NT2/D1 (cell line): Measurements from ENCODE around the gene TMEM200C.

Source experiments
- SUZ12 ChIP-seq: IDR thresholded peaks from 2 replicates; pipeline ENCODE4 v1.6.1; 2011; ENCODE audit not compliant: insufficient read length, insufficient read depth; ENCODE audit errors: extremely low read depth
- YY1 ChIP-seq: IDR thresholded peaks from 2 replicates; pipeline ENCODE4 v1.6.1; 2011; ENCODE audit not compliant: insufficient read length, insufficient read depth
- ZNF274 ChIP-seq: IDR thresholded peaks from 2 replicates; pipeline ENCODE4 v1.6.1; 2011; ENCODE audit warnings: mild to moderate bottlenecking, low read depth, low read length

DNA sequence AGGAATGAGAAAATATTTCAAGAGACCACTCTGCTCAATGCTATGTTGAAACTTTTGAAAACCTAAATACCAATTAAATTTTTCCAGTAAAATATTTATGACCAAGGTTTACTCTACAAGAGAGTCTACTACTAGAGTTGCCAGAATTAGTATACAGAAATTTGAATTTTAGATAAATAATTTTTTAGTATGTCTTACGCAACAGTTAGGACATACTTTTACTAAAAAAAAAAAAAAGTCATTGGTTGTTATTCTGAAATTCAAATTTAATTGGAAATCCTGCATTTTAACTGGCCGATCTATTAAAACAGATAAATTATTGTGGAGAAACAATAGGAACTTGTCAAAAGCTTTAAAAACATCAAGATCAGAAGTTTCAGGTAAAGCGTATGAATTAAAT, 49.1 kb upstream of the TMEM200C start:
- no peak for TF ChIP-seq YY1
- TF ChIP-seq SUZ12: no peak
- no peak for TF ChIP-seq ZNF274
